ENCODE results near the gene FXYD1.

FXYD1 gene

GRCh38 chr19:35162471-35163326 is 24.1 kb downstream of the FXYD1 start:
- DNase-seq (ENCODE audit: low read depth): no peak

GRCh38 chr19:35164418-35164817 is 25.8 kb downstream of the FXYD1 start:
- DNase-seq (ENCODE audit: low read depth): no peak

- DNase-seq (ENCODE audit: low read depth): no peak
These were observed 26.8 kb downstream of the FXYD1 start for GRCh38 chr19:35165200-35166058.

- no peak for DNase-seq (ENCODE audit: low read depth)
These were observed 27.8 kb downstream of the FXYD1 start for GRCh38 chr19:35166100-35167063.

- DNase-seq (ENCODE audit: low read depth): no peak
These were observed 28.9 kb downstream of the FXYD1 start for GRCh38 chr19:35167251-35168119.

GRCh38 chr19:35168196-35168595 is 29.6 kb downstream of the FXYD1 start:
- DNase-seq (ENCODE audit: low read depth): no peak

- DNase-seq (ENCODE audit: low read depth): no peak
These were observed 30.8 kb downstream of the FXYD1 start for GRCh38 chr19:35169221-35169995.

GRCh38 chr19:35170359-35171061 is 31.9 kb downstream of the FXYD1 start:
- DNase-seq (ENCODE audit: low read depth): no peak

GRCh38 chr19:35171730-35172129 is 33.1 kb downstream of the FXYD1 start:
- DNase-seq (ENCODE audit: low read depth): no peak

- DNase-seq (ENCODE audit: low read depth): no peak
These were observed 35.6 kb downstream of the FXYD1 start for GRCh38 chr19:35174226-35174625.

GRCh38 chr19:35176181-35176570 is 37.6 kb downstream of the FXYD1 start:
- DNase-seq (ENCODE audit: low read depth): no peak

- DNase-seq (ENCODE audit: low read depth): no peak
These were observed 39.0 kb downstream of the FXYD1 start for GRCh38 chr19:35177377-35178274.

- no peak for DNase-seq (ENCODE audit: low read depth)
These were observed 40.1 kb downstream of the FXYD1 start for GRCh38 chr19:35178701-35179100.

- no peak for DNase-seq (ENCODE audit: low read depth)
These were observed 41.2 kb downstream of the FXYD1 start for GRCh38 chr19:35179830-35180229.

GRCh38 chr19:35181387-35181786 is 42.8 kb downstream of the FXYD1 start:
- no peak for DNase-seq (ENCODE audit: low read depth)

- DNase-seq (ENCODE audit: low read depth): no peak
These were observed 45.6 kb downstream of the FXYD1 start for GRCh38 chr19:35184267-35184666.

GRCh38 chr19:35184884-35185283 is 46.3 kb downstream of the FXYD1 start:
- no peak for DNase-seq (ENCODE audit: low read depth)
